DMS 273 (cell line): ENCODE measurements around the gene LRRFIP2.

Source experiments
- DNase-seq: peaks from one replicate; lab custom pipeline; 2025; ENCODE audit not compliant: unreplicated experiment; lab: John Stamatoyannopoulos, UW

Gene LRRFIP2

DNA sequence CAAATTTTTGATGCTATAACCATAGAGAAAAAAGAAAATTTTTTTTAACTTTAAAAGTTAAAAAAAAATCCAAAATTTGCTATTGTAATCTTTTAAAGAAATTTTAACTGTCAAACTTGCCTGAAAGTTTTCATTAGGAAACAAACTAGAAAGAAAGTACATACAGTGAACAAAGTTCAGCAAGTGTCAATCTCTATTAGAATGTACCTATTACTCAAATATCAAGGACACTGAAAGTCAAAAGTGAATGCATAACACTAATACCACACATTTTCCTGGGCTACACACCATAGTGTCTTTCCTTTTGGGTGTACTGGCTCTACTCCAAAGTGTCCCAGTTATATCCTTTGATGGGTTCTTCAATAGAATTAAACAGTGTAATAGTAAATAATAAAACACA lies 56.8 kb downstream of the LRRFIP2 start:
- DNase-seq = no peak

DNA sequence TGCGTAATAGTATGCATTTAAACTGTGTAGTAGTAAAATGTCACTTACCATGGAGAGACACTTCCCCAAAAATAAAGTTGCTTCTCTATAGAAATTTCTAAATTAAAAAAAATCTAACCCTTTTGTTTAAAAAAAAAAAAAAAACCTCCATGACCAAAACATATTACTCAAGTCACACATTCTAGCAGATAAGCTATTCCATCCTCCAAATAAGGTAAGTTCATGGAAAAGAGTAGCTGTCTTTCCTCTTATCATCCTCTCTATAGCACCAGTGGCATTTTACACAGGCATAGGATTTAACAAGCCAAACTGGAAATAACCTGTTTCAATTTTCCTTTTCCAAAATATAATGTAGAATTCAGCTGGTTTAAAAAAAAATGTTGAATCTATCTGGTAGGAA lies 57.4 kb downstream of the LRRFIP2 start:
- DNase-seq = no peak

- no peak for DNase-seq
Measured at GRCh38 chr3:37115446-37115845, 58.9 kb downstream of the LRRFIP2 start.

DNA sequence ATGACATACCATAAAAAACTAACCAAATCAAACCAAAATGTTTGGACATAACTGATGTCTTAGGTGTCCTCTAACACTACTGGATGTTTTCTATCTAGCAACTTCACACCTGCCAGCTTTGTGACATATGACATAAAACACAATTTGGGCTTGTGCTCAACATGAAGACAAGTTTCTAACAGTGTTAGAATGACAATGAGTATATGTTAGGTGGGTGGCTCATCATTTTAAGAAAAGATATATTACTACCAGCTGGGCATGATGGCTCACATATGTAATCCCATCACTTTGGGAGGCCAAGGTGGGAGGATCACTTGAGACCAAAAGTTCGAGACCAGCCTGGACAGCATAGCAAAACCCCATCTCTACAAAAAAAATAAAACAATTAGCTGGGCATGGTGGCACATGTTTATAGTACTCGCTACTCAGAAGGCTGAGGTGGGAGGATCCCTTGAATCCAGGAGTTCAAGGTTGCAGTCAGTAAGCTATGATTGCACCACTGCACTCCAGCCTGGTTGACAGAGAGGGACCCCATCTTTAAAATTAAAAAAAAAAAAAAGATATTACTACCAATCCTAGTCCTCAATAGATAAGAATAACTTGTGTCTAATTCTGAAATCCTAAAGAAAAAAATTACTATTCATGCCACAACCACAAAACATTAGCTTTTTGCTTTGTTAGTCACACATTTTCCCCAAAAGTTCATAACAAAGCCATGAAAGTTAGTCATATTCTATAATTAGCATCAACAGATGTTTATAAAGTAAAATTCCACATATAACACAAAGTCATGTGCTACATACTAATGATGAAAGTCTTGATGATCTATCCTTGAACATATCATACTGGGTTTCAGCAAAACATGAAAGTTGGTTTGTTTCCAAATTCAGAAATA lies 59.9 kb downstream of the LRRFIP2 start:
- no peak for DNase-seq

GRCh38 chr3:37112987-37113386 lies 61.4 kb downstream of the LRRFIP2 start:
- DNase-seq = no peak

- DNase-seq = no peak
Measured at GRCh38 chr3:37111199-37111598, 63.2 kb downstream of the LRRFIP2 start.

DNA sequence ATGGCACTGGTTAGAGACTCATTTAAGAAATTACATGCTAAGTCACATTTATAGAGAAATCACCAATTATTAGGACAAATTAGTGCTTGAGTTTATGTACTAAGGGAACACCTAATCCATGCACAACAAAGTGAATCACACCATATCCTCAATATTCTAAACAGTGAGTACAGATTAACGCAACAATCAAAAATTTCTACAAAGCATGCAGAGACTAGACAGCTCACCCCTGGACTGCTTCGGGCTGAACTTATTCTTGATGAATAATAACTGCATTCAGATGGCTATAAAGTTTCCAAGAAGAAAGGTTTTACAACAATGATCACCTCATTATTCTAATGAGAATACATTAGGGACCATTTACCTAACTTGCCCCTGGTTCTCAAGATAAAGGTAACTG lies 66.5 kb downstream of the LRRFIP2 start:
- DNase-seq = no peak

DNA sequence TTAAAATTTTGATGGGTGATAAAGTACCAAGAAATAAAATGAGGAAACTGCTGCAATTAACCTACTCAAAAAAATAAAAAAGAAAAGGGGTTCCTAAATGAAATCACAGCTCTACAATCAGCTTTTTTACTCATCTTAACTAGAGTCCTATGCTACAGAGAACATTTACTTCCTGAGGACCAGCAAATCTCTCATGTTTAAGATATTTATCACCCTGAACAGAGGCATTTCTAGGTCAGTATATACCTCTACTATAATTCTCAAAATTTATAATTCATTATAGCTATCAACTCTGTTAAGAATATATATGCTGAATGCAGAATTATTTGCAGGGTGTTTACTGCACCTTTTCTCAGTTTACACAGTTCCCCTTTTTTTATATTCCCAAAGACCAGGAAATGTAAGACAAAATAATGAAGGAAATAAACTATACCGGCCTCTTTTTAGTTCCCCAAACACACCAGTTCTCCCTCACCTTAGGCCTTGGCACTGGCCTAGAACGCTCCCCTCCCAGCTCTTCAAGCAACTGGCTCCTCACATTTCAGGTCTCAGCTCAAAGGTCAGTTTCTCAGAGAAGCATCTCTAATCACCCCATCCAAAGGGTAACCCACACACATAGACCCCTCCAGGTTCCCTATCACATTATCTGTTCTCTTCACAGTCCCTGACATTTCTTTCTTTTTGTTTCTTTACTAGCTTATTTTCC lies 71.1 kb downstream of the LRRFIP2 start:
- no peak for DNase-seq

- no peak for DNase-seq
Measured at GRCh38 chr3:37100411-37100810, 74.0 kb downstream of the LRRFIP2 start.

GRCh38 chr3:37099469-37099868 lies 74.9 kb downstream of the LRRFIP2 start:
- no peak for DNase-seq

- DNase-seq = no peak
Measured at GRCh38 chr3:37098884-37099283, 75.5 kb downstream of the LRRFIP2 start.

- DNase-seq = no peak
Measured at GRCh38 chr3:37097776-37098175, 76.6 kb downstream of the LRRFIP2 start.

- no peak for DNase-seq
Measured at GRCh38 chr3:37096975-37097374, 77.4 kb downstream of the LRRFIP2 start.

GRCh38 chr3:37096288-37096687 lies 78.1 kb downstream of the LRRFIP2 start:
- no peak for DNase-seq

DNA sequence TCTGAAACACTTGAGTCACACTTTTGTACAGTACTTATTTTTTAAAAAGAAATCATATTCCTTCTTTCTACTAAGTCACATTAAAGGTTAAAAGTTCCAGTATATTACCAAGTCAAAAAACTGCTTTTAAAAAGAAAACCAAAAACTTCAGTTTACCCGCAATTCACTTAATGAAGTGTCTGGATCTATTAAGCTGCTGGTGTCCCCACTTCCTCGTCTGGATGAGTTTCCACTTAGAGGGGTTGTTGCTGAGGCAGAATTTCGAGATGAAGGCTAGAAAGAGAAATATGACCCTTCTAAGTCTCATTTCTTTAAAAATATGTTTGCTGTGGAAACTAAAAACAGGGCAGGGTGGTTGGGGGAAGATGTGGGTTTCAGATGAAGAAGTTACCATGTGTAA lies 79.7 kb downstream of the LRRFIP2 start:
- no peak for DNase-seq

GRCh38 chr3:37093481-37093880 lies 80.9 kb downstream of the LRRFIP2 start:
- DNase-seq = no peak

GRCh38 chr3:37092484-37092883 lies 81.9 kb downstream of the LRRFIP2 start:
- DNase-seq = no peak

- DNase-seq = no peak
Measured at GRCh38 chr3:37087870-37088269, 86.5 kb downstream of the LRRFIP2 start.

GRCh38 chr3:37086918-37087317 lies 87.5 kb downstream of the LRRFIP2 start:
- no peak for DNase-seq

GRCh38 chr3:37082317-37082716 lies 92.1 kb downstream of the LRRFIP2 start:
- no peak for DNase-seq

DNA sequence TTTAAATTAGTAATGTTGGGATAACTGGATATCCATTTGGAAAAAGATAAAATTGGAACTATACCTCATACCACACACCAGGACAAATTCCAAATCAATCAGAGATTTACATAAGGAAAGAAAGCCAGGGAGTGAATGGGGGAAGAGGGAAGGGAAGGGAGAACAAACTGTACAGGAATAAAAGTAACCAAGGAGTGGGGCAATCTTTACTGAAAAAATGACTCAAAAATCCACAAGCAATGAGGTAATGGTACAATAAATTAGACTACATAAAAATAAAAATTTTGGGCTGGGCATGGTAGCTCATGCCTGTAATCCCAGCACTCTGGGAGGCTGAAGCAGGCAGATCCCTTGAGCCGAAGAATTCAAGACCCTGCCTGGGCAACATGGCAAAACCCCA lies 98.4 kb downstream of the LRRFIP2 start:
- DNase-seq = no peak

GRCh38 chr3:37074178-37074577 lies 100.2 kb downstream of the LRRFIP2 start:
- no peak for DNase-seq
